OCI-LY7 (cell line): ENCODE measurements around the gene PRRT1B. TPM values are rescaled to one million over a fixed set of nuclear protein-coding genes. Genes with fewer than 3 reads are reported as not detected.

Experiments
- BruUV-seq: library from RNA; stranded (reverse); fragments of 400-500 nt; replicated peaks from 2 replicates; lab custom pipeline; 2021; lab: Mats Ljungman, UMichigan
- CTCF ChIA-PET: fragments of 300-600 bp; sonication (Branson Sonifier 250); formaldehyde crosslinking; loops from one replicate; lab custom pipeline; 2022; ENCODE audit warnings: antibody characterized with exemption; ENCODE audit not compliant: unreplicated experiment; lab: Charles Lee
- POLR2A ChIA-PET: fragments of 300-600 bp; sonication (Branson Sonifier 250); formaldehyde crosslinking; loops from one replicate; lab custom pipeline; 2022; ENCODE audit warnings: antibody characterized with exemption; lab: Charles Lee
- DNase-seq: peaks from one replicate; pipeline ENCODE4 v3.0.0-alpha.2; 2015; ENCODE audit warnings: low spot score
- H2AFZ ChIP-seq: fragments of 200-600 bp; sonication (generic), shearing (Covaris generic); 2 replicates; pipeline ENCODE4 v1.6.1; 2014; ENCODE audit warnings: mild to moderate bottlenecking, antibody characterized with exemption, low read length, moderate library complexity
- H3K27ac ChIP-seq: fragments of 200-600 bp; sonication (generic); 2 replicates; pipeline ENCODE4 v1.5.1; 2014; ENCODE audit warnings: mixed run types, low read depth, mild to moderate bottlenecking, moderate library complexity, low read length, inconsistent platforms; ENCODE audit not compliant: poor library complexity, severe bottlenecking
- H3K36me3 ChIP-seq: fragments of 200-600 bp; sonication (generic); 2 replicates; pipeline ENCODE4 v1.6.1; 2014; ENCODE audit warnings: mild to moderate bottlenecking, antibody characterized with exemption, low read length, moderate library complexity, mixed read lengths; ENCODE audit not compliant: insufficient read depth
- H3K4me1 ChIP-seq: fragments of 200-600 bp; sonication (generic); 2 replicates; pipeline ENCODE4 v1.5.1; 2014; ENCODE audit warnings: mild to moderate bottlenecking, low read length; ENCODE audit not compliant: insufficient read depth, poor library complexity, severe bottlenecking
- H3K4me2 ChIP-seq: fragments of 200-600 bp; sonication (generic); 2 replicates; pipeline ENCODE4 v1.6.1; 2014; ENCODE audit warnings: mild to moderate bottlenecking, low read length
- H3K4me3 ChIP-seq: fragments of 200-600 bp; sonication (generic); 2 replicates; pipeline ENCODE4 v1.5.1; 2014; ENCODE audit warnings: mild to moderate bottlenecking, low read depth, low read length; ENCODE audit not compliant: poor library complexity, severe bottlenecking
- H3K79me2 ChIP-seq: fragments of 200-600 bp; sonication (generic); 2 replicates; pipeline ENCODE4 v1.6.1; 2016; ENCODE audit warnings: low read depth, mild to moderate bottlenecking, low read length, moderate library complexity, mixed read lengths; ENCODE audit not compliant: insufficient read depth
- H3K9me2 ChIP-seq: fragments of 200-600 bp; sonication (generic); 2 replicates; pipeline ENCODE4 v1.6.1; 2016; ENCODE audit warnings: mild to moderate bottlenecking, low read length, mixed read lengths; ENCODE audit not compliant: insufficient read depth
- H3K9me3 ChIP-seq: fragments of 200-600 bp; sonication (generic); 2 replicates; pipeline ENCODE4 v1.6.1; 2014; ENCODE audit warnings: mild to moderate bottlenecking, mixed run types, low read length, mixed read lengths
- H4K20me1 ChIP-seq: fragments of 200-600 bp; sonication (generic); 2 replicates; pipeline ENCODE4 v1.6.1; 2014; ENCODE audit warnings: mild to moderate bottlenecking, antibody characterized with exemption, low read length, moderate library complexity, mixed read lengths; ENCODE audit not compliant: insufficient read depth
- EZH2phosphoT487 ChIP-seq: fragments of 200-600 bp; sonication (generic); IDR thresholded peaks from 2 replicates; pipeline ENCODE4 v1.6.1; 2018; ENCODE audit warnings: low read depth, borderline replicate concordance, mild to moderate bottlenecking, mixed run types, antibody characterized with exemption, low read length, moderate library complexity, mixed read lengths
- intact Hi-C: fragments of 100-400 bp; cut with micrococcal nuclease; formaldehyde crosslinking; loops from one replicate; pipeline ENCODE4 v1.10.0; 2022; ENCODE audit not compliant: unreplicated experiment
- total RNA-seq, 2 experiments: library from RNA; depleted of rRNA in 1 of 2; stranded (reverse); fragments of >200 nt in 1 of 2; shearing (Covaris generic) in 1 of 2; gene quantifications; 2 replicates each; pipeline ENCODE4 v1.2.3, GENCODE V29; 2014 to 2022
- TF ChIP-seq, protein P1 (sequence below): fragments of 200-600 bp; sonication (generic); conservative IDR thresholded peaks from 2 replicates; pipeline ENCODE4 v1.5.1; 2014; ENCODE audit warnings: mild to moderate bottlenecking, antibody characterized with exemption, low read length, moderate library complexity, mixed read lengths

Gene PRRT1B
- total RNA-seq, 2 experiments from 2014 or later: not detected

DNA sequence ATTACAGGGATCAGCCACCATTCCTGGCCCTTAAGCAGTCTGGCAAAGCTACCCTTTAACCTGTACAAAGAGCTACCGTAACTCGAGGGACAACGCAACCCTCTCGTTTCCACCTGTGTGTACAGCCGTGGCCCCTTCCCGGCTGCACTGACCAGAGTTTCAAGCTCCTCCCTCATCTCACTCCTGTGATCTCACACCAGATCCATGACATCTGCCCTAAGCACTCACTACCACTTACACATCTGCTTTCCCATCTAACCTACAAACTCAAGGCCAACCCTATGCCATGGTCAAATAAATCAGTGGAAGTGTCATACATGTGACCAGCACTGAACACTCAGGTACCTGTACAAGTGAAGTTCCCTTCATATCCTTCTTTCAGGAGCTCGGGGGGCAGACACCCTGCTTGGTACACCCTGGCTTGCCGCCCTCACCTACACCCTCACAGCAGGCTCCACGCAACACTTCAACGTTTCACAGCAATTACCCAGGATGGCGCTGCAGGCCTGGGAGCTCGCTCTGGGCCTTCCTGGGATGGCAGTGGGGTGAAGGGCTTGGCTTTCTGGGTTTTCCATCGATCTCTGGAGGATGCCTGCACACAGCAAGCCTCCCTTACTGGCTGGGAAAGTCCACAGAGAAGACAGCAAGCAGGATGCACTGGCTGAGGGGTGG is 61.7 kb downstream of the PRRT1B start:
- H3K4me3 ChIP-seq: no peak overlapping the region
- POLR2A ChIA-PET: no interaction called here
- no peak for DNase-seq
- H3K4me1 ChIP-seq: no peaks in the 10 kb centered on the region
- no peak overlapping the region for H3K27ac ChIP-seq
- H4K20me1 ChIP-seq: no peaks in the 10 kb centered on the region
- H3K9me2 ChIP-seq: no peaks in the 10 kb centered on the region
- no peak overlapping the region for H3K4me2 ChIP-seq
- BruUV-seq: no TSS peak
- CTCF ChIA-PET: no interaction called here
- intact Hi-C loops: no loop called here
- TF ChIP-seq, protein P1, sequence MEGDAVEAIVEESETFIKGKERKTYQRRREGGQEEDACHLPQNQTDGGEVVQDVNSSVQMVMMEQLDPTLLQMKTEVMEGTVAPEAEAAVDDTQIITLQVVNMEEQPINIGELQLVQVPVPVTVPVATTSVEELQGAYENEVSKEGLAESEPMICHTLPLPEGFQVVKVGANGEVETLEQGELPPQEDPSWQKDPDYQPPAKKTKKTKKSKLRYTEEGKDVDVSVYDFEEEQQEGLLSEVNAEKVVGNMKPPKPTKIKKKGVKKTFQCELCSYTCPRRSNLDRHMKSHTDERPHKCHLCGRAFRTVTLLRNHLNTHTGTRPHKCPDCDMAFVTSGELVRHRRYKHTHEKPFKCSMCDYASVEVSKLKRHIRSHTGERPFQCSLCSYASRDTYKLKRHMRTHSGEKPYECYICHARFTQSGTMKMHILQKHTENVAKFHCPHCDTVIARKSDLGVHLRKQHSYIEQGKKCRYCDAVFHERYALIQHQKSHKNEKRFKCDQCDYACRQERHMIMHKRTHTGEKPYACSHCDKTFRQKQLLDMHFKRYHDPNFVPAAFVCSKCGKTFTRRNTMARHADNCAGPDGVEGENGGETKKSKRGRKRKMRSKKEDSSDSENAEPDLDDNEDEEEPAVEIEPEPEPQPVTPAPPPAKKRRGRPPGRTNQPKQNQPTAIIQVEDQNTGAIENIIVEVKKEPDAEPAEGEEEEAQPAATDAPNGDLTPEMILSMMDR: no peak
- TF ChIP-seq EZH2phosphoT487: no peak
- peaks cover 100% of the 10 kb centered on the region for H3K36me3 ChIP-seq
- no peak overlapping the region for H2AFZ ChIP-seq
- no peaks in the 10 kb centered on the region for H3K9me3 ChIP-seq
- no peaks in the 10 kb centered on the region for H3K79me2 ChIP-seq

DNA sequence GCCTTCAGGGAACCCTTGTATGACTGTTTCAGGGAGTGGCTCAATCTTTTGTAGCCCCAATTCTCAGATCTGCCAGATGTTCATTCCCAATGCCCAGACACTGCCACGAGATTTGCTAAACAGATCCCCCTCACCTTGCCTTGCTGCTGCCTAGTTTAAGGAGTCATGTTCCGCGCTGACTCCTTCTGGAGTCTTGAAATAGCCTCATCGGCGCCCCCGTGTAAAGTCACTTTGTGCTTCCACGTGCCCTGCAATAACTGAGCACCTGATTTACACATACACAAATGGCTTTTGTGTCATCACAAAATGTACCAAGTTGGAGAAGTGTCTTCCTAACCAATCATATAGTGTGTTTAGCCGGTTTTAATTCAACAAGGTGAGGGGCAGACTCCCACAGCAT is 62.3 kb downstream of the PRRT1B start:
- TF ChIP-seq EZH2phosphoT487: no peak
- TF ChIP-seq, protein P1: no peak
- Histone ChIP-seq H3K27ac (no peak overlapping the region), H4K20me1 (no peaks in the 10 kb centered on the region), H3K36me3 (peaks cover 100% of the 10 kb centered on the region), H2AFZ (no peak overlapping the region), H3K4me3 (no peak overlapping the region), H3K9me3 (no peaks in the 10 kb centered on the region), H3K4me2 (no peak overlapping the region), H3K9me2 (no peaks in the 10 kb centered on the region), H3K79me2 (no peaks in the 10 kb centered on the region), H3K4me1 (no peaks in the 10 kb centered on the region)
- BruUV-seq: no TSS peak
- DNase-seq: no peak
- CTCF ChIA-PET: no interaction called here
- intact Hi-C loops: no loop called here
- POLR2A ChIA-PET: interaction anchor here (0.6 kb wide), 1 partner anchor 243 kb away, joined by 6 read pairs; no protein-coding TSS in a partner anchor

- Histone ChIP-seq H4K20me1 (no peaks in the 10 kb centered on the region), H3K79me2 (no peaks in the 10 kb centered on the region), H3K4me1 (no peaks in the 10 kb centered on the region), H3K36me3 (peaks cover 100% of the 10 kb centered on the region), H3K27ac (no peak overlapping the region), H2AFZ (no peak overlapping the region), H3K9me3 (no peaks in the 10 kb centered on the region), H3K9me2 (no peaks in the 10 kb centered on the region), H3K4me2 (no peak overlapping the region), H3K4me3 (no peak overlapping the region)
- intact Hi-C loops: no loop called here
- no peak for DNase-seq
- CTCF ChIA-PET: no interaction called here
- BruUV-seq: no TSS peak
- TF ChIP-seq, protein P1: no peak
- TF ChIP-seq EZH2phosphoT487: no peak
- POLR2A ChIA-PET: interaction anchor here (1.0 kb wide), 1 partner anchor 137 kb away, joined by 3 read pairs; no protein-coding TSS in a partner anchor
Observed at GRCh38 chr9:131608493-131609037, 63.2 kb downstream of the PRRT1B start.
